H1 (cell line): ENCODE measurements around the gene SPOCK1. TPM values are rescaled to one million over a fixed set of nuclear protein-coding genes. Genes with fewer than 3 reads are reported as not detected.

Source experiments
- SIN3A ChIP-seq, 2 experiments: IDR thresholded peaks in 1 of 2; conservative IDR thresholded peaks in 1 of 2; 2 replicates each; pipeline ENCODE4 v1.6.1; 2011 to 2012; ENCODE audit warnings: low read length in 2 of 2, improper control_type of control experiment in 1 of 2, low read depth in 1 of 2, mild to moderate bottlenecking in 1 of 2
- polyA plus RNA-seq, 7 experiments: library from polyadenylated mRNA; depleted of rRNA in 3 of 7; stranded (reverse) in 5 of 7; unstranded in 2 of 7; fragments of >200 nt in 5 of 7; fragments of 200-250 nt in 2 of 7; gene quantifications; 1 replicate in 5 of 7; 2 replicates in 1 of 7; 4 replicates in 1 of 7; pipeline versions ENCODE4 v1.2.1 to v1.2.3, GENCODE V29; 2011 to 2013; ENCODE audit warnings: missing spikeins in 2 of 7, mixed read lengths in 2 of 7
- total RNA-seq: library from RNA; stranded (reverse); fragmentation: NEBNext Ultra II Directional; extraction: Animal tissue kit (Norgen Biotek cat#: 25700); gene quantifications from 2 replicates; pipeline ENCODE4 v1.2.1, GENCODE V29; 2021

The SPOCK1 gene
- total and polyA plus RNA-seq, 2 of the 8 experiments (the other 6 are each of a cell fraction or from before 2014, with no cell fraction given): 6.9 to 18.1 TPM

DNA sequence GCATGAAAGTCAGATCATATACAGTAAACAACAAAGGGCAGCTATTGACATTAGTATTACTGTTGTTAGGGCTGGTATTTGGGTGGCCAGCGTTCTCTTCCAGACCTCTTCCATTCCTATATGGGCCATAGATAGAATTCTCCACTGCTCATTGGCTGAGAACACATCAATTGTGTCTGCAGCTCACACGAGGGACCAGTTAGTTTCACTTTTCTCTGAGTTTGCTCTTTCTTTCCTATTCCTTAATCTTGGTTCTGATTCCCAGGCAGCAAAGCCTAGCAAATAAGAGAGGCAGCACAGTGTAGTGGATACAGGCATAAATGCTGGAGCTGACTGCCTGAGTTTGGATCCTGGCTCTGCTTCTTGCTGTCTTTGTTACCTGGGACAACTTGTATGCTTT lies 476.4 kb downstream of the SPOCK1 start (continued):
- no peak for TF ChIP-seq SIN3A (conservative IDR thresholded peaks at IDR 0.05 in 1 of 2, IDR thresholded peaks at IDR 0.05 in 1 of 2; ENCODE audit: low read depth in 1 of 2, low read length in 2 of 2)
